GM19025 (cell line): Measurements from ENCODE around the gene AP5S1.
"Not testable (repeated sequence)": the region's sequence is repeated elsewhere in the genome, so short reads cannot be mapped to it uniquely, and the experiment has no call there.

Source experiments
- ATAC-seq: cut with Tn5 transposase; IDR thresholded peaks from one replicate; pipeline ENCODE4 v1.9.1; 2021; ENCODE audit warnings: mild to moderate bottlenecking, low read depth, moderate library complexity; ENCODE audit not compliant: unreplicated experiment

Gene AP5S1

DNA sequence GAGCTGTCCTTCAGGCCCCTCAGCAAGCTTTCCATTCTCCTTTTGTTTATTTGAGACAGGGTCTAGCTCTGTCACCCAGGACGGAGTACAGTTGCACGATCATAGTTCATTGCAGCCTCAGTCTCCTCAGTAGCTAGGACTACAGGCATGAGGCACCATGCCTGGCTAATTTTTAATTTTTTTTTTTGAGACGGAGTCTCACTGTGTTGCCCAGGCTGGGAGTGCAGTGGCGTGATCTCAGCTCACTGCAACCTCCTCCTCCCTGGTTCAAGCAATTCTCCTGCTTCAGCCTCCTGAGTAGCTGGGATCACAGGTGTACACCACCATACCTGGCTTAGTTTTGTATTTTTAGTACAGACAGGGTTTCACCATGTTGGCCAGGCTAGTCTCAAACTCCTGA, 31.1 kb upstream of the AP5S1 start:
- not testable (repeated sequence) for ATAC-seq

- not testable (repeated sequence) for ATAC-seq
These were observed 26.2 kb upstream of the AP5S1 start for GRCh38 chr20:3794168-3794567.

GRCh38 chr20:3794701-3795420, 25.5 kb upstream of the AP5S1 start:
- no peak for ATAC-seq

DNA sequence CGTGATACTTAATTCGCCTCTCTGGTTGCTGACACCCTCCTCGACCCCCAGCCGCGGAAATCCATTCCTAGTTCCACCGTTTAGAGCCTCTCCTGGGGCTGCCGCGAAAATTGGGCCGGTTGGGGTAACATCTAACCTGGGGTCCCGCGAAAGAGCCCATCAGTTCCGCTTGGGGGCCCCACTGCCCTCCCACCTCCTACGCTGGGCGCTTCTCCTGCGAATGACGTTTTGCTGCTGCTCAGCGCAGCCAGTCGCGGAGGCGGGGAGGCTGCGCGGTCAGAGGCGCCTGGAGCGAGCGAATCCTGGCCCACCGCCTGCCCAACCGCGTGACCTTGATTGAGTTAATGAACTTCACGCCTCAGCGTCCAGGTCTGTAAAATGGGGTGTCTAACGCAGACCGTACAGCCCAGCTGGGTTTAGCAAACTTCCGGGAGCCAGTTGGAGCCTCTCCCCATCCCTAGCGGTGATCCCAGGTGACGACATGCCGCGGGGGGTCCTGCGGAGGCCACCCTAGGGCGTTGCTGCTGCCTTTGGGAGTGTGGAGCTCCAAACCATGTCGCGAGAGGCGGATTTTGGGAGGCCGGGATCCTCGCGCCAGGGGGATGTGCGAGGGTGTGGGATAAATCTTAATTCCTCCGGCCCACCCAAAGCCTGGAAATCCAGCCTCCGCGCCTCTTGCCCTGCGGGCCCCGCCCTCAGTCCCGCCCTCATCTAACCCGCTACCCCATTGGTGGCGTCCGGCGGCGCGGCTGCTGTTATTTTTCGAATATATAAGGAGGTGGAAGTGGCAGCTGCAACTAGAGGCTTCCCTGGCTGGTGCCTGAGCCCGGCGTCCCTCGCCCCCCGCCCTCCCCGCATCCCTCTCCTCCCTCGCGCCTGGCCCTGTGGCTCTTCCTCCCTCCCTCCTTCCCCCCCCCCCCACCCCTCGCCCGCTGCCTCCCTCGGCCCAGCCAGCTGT, 24.6 kb upstream of the AP5S1 start, which contains the start of gene CDC25B:
TSS of gene CDC25B (plus strand) at position 800 of the 958 bp plus-strand sequence. CDS start 222 bp downstream, outside the sequence.
- peak; percentile 55 for ATAC-seq

DNA sequence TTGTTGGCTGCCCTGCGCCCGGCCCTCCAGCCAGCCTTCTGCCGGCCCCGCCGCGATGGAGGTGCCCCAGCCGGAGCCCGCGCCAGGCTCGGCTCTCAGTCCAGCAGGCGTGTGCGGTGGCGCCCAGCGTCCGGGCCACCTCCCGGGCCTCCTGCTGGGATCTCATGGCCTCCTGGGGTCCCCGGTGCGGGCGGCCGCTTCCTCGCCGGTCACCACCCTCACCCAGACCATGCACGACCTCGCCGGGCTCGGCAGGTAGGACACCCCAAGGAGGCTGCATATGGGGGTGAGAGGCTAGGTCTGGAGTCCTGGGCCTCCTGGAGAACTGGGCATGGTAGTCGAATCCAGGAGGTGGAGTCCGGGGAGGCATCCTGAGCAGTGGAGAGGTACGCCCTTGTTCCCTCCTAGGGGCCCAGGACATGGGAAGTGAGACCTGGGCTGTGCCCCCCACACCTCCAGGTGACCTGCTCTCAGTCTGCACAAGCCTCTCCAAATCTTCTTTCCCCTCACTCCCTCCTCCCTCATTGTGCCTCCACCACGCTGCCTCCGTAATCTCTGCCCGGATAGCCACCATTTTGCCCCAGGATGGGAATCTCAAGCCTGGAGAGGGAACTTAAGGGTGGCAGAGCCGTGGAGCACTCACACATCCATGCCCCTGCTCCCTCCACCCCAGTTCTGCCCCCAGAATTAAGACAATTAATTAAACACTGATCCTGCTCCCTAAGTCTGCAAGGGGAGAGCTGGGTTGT, 23.7 kb upstream of the AP5S1 start:
- ATAC-seq, result no peak

DNA sequence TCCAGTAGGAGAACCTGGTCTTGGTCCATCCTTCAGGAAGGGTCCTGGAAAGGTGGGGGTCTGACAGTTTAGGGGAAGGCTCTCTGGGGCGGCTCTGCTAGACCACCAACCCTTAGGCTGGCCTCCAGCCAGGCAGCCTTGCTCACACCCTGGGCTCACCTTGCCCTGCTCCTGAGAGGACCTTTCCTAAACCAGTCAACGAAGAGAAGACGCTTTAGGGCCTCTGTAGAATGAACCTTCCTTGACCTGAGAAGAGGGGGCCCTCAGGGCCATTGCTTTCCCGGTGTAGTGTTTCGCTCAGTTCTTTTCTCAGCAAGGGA, 23.2 kb upstream of the AP5S1 start:
- ATAC-seq, result no peak

DNA sequence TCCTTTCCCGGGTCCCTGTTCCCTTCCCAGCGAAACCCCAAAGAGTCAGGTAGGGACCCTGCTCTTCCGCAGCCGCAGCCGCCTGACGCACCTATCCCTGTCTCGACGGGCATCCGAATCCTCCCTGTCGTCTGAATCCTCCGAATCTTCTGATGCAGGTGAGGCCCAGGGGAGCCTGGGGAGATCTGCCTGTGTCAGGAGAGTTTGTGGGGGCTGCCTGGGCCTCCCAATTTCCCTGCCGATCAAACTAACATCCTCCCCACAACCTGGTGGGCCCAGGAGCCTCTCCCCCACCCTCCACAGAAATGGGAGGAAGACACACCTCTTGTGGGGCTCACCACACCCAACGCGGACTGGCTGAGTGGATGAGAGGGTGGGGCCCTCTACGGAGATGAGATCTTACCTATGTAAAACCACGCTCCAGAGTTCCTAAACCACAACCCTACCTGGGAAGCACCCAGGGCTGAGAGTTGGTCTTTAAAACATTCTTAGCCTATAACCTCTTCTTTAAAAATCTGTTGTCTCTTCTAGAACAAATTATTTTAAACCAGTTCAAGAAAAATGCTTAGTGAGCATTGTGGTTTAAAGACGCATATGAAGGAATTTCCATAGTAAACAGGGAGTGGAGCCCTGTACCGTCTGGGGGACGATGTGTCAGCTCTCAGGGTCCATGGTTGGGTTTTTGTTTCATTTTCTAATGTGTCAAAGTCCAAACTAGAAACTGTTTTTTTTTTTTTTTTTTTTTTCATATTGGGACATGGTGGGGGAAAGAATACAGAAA, 22.6 kb upstream of the AP5S1 start:
- ATAC-seq, result no peak

DNA sequence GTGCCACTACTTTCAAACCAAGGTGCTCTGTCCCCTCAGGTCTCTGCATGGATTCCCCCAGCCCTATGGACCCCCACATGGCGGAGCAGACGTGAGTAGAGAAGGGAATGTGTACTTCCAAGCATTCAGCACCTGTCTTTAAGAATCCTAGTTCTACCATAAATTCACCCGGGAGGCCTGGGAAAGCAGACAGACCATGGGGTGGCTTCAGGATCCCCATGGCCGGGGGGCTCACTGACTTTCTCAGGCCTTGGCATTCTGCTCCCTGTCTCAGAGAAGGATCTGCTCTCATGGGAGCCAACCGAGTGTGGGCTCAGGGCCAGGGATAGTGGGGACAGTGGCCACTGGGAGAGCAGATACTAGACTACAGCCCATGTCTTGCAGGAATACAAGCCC, 22.0 kb upstream of the AP5S1 start:
- no peak for ATAC-seq

DNA sequence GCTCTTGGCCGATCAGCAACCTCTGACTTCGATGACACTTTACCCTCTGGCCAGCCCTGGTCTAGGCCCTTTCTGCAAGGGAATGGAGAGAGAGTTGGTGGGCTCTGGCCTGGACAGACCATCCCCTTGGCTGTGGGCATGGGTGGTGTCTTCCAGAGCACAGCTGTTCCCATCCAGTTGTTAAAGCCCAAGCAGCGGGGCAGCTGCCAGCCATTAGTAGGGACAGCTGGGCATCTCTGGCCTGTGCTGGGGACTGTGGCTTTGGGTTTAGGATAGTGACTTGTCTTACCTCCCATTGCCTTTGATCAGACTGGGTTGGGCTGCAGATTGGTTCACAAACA, 21.5 kb upstream of the AP5S1 start:
- ATAC-seq, result no peak

DNA sequence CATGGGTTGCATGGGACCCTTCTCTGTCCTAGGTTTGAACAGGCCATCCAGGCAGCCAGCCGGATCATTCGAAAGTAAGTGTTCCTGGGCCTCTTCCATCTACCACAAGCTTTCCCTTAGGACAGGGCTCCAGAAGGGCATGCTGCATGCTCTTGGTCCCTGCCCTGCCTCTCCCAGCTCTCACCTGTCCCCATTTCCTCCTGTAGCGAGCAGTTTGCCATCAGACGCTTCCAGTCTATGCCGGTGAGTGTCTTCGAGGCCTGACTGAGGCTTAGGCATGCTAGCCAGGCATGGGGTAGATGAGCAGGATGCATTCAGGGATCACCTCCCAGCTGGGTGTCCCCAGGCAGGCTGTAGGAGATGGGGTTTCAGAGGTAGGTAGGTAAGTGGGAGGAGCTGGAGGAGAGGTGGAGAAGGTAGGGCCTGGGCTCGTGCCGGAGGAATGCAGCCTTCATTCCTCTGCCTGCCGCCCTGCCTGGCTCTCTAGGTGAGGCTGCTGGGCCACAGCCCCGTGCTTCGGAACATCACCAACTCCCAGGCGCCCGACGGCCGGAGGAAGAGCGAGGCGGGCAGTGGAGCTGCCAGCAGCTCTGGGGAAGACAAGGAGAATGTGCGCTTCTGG, 20.0 kb upstream of the AP5S1 start:
- no peak for ATAC-seq

- no peak for ATAC-seq
These were observed 19.5 kb upstream of the AP5S1 start for GRCh38 chr20:3800878-3801260.

GRCh38 chr20:3801299-3801698, 19.0 kb upstream of the AP5S1 start:
- no peak for ATAC-seq

GRCh38 chr20:3801846-3802245, 18.5 kb upstream of the AP5S1 start:
- no peak for ATAC-seq

GRCh38 chr20:3802524-3803239, 17.7 kb upstream of the AP5S1 start:
- ATAC-seq, result no peak

DNA sequence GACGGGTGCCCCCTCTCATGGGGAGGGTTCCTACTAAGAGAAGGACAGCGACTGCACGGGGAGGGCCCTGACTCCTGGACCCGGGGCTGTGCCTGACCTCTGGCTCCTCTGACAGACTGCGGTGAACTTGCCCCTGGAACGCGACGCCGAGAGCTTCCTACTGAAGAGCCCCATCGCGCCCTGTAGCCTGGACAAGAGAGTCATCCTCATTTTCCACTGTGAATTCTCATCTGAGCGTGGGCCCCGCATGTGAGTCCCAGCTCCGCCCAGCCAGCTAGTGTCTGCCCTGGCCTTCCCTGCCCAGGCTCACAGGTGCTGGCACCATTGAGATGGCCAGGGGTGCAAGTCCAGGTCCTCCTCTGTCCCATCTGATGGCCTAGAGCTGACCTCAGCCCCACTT, 17.1 kb upstream of the AP5S1 start:
- no peak for ATAC-seq

GRCh38 chr20:3803854-3804253, 16.5 kb upstream of the AP5S1 start:
- ATAC-seq, result no peak

DNA sequence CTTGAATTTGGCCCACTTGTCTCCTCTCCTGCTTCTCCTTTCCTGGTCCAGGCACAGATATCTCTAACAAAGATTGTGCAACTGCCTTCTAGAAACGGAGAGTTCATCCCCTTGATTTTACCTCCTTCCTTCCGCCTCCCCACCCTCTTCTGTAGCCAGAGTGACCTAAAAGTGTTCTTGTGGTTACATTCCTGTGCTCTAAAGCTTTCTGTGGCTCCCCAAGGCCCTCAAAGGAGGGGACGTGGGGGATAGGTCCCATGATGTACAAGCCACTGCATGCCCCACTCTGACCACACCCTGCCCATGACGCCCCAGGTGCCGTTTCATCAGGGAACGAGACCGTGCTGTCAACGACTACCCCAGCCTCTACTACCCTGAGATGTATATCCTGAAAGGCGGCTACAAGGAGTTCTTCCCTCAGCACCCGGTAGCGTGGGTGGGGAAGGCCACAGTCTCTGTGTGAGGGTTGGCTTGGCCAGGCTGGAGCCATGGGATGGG, 16.0 kb upstream of the AP5S1 start:
- ATAC-seq, result no peak

DNA sequence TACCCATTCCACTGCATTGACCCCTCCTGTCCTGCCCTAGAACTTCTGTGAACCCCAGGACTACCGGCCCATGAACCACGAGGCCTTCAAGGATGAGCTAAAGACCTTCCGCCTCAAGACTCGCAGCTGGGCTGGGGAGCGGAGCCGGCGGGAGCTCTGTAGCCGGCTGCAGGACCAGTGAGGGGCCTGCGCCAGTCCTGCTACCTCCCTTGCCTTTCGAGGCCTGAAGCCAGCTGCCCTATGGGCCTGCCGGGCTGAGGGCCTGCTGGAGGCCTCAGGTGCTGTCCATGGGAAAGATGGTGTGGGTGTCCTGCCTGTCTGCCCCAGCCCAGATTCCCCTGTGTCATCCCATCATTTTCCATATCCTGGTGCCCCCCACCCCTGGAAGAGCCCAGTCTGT, 15.6 kb upstream of the AP5S1 start:
- no peak for ATAC-seq

DNA sequence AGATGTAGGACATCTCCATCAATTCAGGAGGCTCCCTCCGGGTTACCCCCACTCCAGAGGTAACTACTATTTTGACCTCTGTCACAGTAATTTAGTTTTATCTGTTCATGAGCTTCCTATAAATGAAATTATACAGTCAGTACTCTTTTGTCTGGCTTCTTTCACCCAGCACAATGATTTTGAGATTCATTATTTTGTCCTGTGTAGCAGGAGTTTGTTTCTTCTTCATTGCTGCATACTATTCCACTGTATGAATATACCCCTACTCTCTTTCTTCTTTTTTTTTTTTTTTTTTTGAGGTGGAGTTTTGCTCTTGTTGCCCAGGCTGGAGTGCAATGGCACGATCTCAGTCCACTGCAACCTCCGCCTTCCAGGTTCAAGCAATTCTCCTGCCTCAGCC, 11.8 kb upstream of the AP5S1 start:
- no peak for ATAC-seq
